Coronary artery (tissue), 2 donors: ENCODE results near the gene SPTBN1.
A peak's percentile ranks its signal among the peaks of the same experiment; 100 is the strongest.

Source experiments
- DNase-seq: peaks from one replicate; pipeline ENCODE4 v3.0.0-alpha.2; 2017; ENCODE audit warnings: low spot score
- H3K27ac ChIP-seq, 2 donors: fragments of 200-600 bp; sonication (generic); one replicate each; pipeline ENCODE4 v1.5.1; 2016 to 2019
- H3K4me3 ChIP-seq: fragments of 200-600 bp; sonication (generic); 2 replicates; pipeline ENCODE4 v1.5.1; 2016; ENCODE audit warnings: mild to moderate bottlenecking, moderate library complexity
- TF ChIP-seq, protein P1 (sequence below): fragments of 200-600 bp; sonication (generic); IDR thresholded peaks from one replicate; pipeline ENCODE4 v1.5.1; 2019; ENCODE audit warnings: antibody characterized with exemption

SPTBN1 gene

DNA sequence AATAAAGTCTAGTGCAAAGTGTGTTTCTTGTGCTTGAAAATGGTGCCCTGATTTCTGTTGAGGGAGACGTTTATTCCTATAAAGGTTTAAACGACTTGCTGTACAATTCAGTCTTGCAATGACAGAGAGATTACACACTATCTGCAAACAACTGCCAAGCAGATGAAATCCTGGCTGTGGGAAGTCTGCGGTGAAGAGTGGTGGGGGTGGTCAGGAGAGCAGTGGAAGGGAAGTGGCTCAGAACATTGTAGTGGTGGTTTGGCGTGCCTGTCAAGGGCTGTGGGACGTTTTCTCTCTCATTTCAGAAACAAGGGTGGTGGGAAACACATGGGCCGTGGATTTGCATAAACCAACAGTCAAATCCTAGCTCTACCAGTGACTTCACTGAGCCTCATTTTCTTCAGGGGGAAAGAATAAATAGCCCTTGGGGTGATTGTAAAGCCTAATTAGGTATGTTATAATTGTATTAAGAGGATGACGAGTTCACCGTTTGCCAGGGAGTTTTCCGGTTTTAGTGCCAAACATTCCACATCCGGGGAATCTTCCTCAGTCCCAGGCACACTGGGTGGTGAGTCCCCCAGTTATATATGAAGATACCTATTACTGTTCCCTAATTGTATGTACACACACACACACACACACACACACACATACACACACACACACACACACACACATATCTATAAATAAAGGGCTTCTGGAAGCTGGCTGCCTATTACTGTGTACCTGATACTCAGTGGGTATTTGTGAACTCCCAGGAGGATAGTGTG, 115.0 kb downstream of the SPTBN1 start:
- Histone ChIP-seq H3K4me3 (peak overlapping the region; percentile 12), H3K27ac (peak overlapping the region; percentile 27 to 86)
- TF ChIP-seq, protein P1, sequence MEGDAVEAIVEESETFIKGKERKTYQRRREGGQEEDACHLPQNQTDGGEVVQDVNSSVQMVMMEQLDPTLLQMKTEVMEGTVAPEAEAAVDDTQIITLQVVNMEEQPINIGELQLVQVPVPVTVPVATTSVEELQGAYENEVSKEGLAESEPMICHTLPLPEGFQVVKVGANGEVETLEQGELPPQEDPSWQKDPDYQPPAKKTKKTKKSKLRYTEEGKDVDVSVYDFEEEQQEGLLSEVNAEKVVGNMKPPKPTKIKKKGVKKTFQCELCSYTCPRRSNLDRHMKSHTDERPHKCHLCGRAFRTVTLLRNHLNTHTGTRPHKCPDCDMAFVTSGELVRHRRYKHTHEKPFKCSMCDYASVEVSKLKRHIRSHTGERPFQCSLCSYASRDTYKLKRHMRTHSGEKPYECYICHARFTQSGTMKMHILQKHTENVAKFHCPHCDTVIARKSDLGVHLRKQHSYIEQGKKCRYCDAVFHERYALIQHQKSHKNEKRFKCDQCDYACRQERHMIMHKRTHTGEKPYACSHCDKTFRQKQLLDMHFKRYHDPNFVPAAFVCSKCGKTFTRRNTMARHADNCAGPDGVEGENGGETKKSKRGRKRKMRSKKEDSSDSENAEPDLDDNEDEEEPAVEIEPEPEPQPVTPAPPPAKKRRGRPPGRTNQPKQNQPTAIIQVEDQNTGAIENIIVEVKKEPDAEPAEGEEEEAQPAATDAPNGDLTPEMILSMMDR, result no peak
- DNase-seq, result no peak

DNA sequence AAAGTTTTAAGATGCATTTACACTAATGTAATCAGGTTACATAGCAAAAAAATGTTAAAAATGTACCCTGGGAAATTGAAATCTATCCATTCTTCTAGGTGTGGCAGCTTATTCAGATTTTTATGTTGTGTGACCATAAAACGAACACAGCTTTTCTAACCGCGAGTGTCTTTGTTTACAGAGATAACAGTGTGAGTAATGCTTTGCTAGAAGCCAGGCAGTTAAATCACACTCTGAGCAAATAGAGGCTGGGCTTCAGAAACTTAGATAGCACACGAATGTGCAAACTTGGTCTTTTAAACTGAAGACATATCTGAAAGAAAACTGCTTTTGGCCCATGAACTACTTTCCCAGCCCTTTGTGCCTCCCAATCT, 116.1 kb downstream of the SPTBN1 start:
- Histone ChIP-seq H3K27ac (peak overlapping the region; percentile 73 to 86), H3K4me3 (peak overlapping the region; percentile 8)
- DNase-seq, result no peak
- TF ChIP-seq, protein P1, result no peak

DNA sequence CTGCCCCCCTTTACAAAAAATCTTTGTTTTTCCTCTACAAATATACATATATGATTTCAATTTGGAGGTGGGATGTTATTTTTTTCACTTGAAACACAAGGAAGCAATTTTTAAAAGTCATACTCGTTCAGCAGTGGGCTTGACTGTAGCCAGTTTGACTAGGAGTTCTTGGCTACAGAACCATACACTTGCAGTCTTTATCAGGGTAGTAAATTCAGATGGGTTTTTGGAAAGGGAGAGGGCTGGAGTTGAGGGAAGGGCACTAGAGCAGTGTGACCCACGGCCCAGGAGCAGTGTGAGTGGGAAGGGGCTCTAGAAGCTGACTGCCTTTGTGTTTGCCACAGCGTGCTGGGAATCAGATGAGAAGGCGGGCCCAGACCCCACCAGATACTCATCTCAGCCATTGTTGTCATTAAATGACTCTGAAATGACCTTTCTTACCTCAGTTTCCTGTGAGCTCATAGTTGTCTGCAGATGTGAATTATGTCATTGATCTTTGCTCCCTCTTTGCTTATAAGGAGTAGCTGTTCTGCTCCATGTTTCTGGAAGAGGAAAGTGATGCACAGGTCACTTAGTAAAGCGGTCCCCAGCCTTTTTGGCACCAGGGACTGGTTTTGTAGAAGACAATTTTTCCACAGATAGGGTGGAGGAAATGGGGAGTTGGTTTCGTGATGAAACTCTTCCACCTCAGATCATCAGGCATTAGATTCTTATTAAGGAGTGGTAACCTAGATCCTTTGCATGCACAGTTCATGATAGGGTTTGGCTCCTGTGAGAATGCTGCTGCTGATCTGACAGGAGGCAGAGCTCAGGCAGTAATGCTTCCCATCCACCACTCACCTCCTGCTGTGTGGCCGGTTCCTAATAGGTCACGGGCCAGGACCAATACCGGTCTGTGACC, 116.8 kb downstream of the SPTBN1 start:
- DNase-seq, result no peak
- Histone ChIP-seq H3K27ac (peak overlapping the region; percentile 73 to 86), H3K4me3 (peak overlapping the region; percentile 38)
- TF ChIP-seq, protein P1, result no peak

DNA sequence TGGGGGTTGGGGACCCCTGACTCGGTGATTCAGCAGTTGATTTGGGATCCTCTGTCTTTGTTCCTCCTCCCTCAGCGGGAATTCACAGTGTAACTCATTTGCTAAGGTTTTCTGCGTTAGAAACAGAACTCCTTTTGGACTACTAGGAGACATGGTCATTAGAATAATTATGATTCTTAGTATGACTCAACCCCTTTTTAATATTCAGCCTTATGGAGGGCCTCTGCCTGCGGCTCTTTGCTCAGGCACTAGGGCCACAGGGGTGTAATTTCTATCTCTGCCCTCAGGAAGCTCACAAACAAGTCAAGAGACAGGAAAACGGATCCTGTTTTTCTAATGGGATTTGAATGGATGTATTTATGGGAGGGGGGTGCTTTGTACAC, 117.4 kb downstream of the SPTBN1 start:
- TF ChIP-seq, protein P1, result no peak
- H3K4me3 ChIP-seq, result peak overlapping the region; percentile 38

DNA sequence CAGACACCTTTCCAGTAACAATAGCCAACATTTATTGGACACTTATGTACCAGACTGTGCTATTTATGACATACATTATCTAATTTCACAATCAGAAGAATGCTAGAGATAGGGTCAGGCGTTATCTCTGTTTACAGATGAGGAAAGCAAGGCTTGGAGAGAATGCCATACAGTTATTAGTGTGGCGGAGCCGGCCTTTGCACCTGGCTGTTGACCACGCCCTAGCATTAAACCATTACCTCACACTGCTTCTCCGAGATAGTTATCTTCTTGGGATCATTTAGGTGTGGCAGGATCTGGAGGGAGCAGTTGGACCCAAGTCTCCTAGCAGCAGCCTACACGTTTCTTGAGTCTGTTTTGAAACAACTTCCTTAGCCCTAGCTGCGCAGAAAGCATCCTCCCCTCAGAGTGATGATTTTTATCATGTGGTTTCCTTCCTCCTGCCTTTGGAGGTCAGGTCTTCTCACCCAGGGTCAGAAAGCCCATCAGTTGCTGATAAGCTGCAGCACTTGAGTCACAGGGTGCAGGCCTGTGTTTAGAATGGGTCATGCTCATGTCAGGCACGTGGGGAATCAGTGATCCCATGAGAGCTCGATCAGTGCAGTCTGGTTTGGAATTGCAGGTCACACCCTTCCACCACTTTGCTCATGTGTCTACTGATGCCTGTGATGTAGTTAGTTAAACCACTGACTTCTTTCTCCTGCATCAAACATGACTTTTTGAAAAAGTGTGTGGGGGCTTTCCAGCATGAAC, 118.2 kb downstream of the SPTBN1 start:
- Histone ChIP-seq H3K4me3 (no peak overlapping the region), H3K27ac (peak overlapping the region; percentile 33 to 86)
- TF ChIP-seq, protein P1, result no peak
- DNase-seq, result no peak

More for the DNA sequence above, 117.4 kb downstream of the SPTBN1 start:
- peak overlapping the region; percentile 73 to 86 for H3K27ac ChIP-seq
- DNase-seq, result no peak

DNA sequence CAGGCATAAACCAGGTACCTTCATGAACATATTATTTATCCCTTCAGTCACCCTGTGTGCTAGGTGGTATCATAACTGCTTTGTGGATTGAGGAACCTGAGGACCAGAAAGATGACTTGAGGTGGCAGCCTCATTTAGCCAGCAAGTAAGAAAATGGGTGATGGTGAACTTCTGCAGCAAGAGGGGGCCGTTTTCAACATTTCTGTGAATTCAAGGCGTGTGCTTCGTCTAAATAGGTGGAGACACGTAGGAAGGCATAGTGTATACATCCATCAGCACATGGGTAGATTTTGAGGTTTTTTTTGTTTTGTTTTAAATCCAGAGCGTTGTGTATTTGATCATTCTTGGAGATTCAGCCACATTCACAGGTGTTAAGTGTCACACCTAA, 118.7 kb downstream of the SPTBN1 start:
- TF ChIP-seq, protein P1, result no peak
- DNase-seq, result no peak
- Histone ChIP-seq H3K27ac (no peak overlapping the region), H3K4me3 (no peak overlapping the region)
